ENCODE results near the gene AMIGO2.

Gene AMIGO2

DNA sequence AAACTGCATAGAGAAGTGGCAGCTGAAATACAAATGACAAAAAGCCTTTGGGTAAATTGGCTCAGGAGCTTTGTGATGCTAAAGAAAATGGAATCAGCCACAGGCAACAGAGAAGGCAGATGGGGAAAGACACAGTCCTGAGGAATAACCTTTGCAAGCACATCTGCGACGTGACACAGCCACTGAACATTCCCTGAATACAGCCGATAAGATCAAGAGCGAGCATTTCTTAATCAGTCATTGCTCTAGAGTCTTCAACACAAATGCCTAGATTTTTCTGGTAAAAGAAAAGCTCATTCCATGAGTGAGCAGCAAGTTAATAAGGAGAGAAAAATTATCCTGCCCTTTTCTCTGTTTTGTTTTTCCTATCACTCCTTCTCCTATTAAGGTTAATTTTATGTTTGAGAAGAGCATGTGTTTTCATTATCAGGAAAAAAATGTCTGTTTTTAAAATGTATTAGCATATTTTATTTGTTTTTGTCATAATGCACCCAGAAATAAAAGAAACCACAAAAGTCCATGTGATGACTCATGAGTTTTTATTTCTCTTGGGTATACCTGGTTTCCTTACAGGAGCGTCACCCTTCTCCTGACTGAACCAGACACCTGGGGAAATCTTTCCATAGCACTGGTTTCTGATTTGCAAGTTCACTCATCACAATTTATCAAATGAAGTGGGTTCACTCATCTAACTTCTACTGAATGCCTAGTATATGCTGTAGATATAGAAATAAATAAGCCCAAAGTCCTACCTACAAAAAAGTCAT, 45.8 kb downstream of the AMIGO2 start:
- DNase-seq (ENCODE audit: low spot score) = no peak

DNA sequence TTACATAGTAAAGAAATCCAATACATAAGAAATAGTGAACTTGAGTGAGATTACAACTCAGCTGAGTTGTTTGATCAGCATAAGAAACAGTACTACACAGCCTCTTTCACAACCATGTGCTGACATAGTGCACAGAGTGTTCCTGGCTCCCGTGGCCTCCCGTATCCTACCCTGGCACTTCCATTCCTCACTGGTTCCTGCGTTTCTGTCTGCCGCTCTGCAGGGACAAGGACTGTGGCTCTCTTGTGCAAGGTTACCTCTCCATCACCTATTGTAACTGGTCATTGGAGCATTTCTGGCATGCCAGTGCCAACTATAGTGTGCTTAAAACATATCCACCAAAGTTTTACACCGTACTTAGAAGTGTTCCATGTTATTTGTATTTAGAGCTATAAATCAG, 46.7 kb downstream of the AMIGO2 start:
- DNase-seq (ENCODE audit: low spot score) = no peak

DNA sequence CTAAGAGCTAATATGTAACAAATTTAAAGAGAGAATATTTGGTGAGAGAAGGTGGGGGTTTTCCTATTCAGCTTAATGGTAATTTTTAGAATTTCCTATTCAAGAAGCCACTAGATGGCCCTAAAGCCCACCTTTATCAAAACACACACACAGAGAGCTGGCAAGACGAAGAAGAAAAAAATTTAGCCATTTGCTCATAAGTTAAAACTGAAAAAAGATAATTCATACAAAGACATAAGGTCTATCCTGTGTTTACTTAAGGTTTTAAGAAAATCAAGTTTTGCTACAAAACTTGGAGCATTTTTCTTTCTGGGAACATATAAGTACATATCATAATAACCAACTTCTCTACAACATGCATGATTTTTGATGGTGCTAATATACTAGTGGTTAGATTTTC, 47.1 kb downstream of the AMIGO2 start:
- peak; percentile 23 for DNase-seq (ENCODE audit: low spot score)

DNA sequence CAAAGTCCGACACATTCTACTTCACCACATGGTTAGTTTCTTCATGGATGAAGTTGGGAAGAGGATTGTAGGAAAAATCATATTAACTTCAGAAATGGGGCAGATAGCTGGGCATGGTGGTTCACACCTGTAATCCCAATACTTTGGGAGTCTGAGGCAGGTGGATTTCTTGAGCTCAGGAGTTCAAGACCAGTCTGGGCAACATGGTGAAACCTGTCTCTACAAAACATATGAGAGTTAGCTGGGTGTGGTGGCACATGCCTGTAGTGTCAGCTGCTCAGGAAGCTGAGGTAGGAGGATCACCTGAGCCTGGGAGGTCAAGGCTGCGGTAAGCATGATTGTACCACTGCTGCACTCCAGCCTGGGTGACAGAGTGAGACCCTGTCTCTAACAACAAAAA, 49.9 kb downstream of the AMIGO2 start:
- no peak for DNase-seq (ENCODE audit: low spot score)

DNA sequence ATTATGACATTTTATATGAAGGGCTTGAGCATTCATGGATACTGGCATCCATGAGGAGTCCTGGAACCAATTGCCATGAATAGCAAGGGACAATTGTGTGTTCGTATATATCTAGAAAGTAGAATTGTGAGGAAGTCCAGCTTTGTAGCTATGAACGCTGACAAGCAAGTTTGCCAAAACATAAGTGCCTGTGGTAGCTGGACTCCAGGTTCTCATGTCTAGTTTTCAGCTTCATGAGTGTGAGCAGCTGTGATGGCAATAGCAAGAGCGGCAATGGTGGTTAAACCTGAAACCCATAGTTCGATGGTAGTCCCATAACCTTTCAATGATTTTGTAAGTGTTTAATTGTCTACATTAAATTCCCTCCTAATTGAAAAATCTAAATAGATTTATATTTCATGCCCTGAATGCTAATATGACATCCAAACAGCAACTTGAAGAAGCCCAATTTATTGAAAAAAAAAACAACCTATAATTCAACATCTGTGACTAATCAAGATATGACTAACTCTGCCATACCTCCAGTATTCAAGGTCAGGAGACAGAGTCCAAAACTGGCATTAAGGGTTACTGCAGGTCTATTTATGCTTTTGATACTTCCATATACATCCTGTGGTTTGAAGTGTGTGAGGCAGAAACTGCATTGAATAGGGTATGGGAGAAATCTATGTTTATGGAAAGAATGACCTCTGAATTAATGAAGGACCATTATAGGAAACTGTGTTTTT, 50.6 kb downstream of the AMIGO2 start:
- DNase-seq (ENCODE audit: low spot score) = no peak

DNA sequence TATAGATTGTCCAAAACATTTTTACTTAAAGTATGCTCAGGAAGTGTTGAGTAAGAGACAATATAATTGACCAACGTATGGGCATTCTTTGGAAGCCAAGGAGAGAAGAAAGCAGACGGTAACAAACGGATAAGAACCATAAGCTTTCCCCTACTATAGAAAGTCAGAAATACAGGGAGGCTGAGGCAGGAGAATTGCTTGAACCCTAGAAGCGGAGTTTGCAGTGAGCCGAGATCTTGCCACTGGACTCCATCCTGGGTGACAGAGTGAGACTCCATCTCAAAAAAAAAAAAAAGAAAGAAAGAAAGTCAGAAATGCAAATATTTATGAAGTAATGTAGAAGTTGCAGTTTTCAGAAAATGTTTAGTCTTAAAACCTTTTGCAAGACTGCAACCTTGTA, 51.6 kb downstream of the AMIGO2 start:
- no peak for DNase-seq (ENCODE audit: low spot score)
